SJSA1 (cell line): ENCODE data around the gene TMC7. TPM values are rescaled to one million over a fixed set of nuclear protein-coding genes. Genes with fewer than 3 reads are reported as not detected.
A peak's percentile ranks its signal among the peaks of the same experiment; 100 is the strongest.

Experiments used
- DNase-seq, 2 experiments: peaks; one replicate each; pipeline ENCODE4 v3.0.0-alpha.2; 2015 to 2020; ENCODE audit warnings: low spot score in 2 of 2, low read depth in 1 of 2
- H3K27ac ChIP-seq: fragments of 250-450 bp; sonication (Bioruptor Pico); 2 replicates; pipeline ENCODE4 v1.5.1; 2020; ENCODE audit warnings: mild to moderate bottlenecking, moderate library complexity
- H3K27me3 ChIP-seq: fragments of 250-450 bp; sonication (Bioruptor Pico); replicated peaks from 2 replicates; pipeline ENCODE4 v1.5.1; 2020; ENCODE audit warnings: mild to moderate bottlenecking, moderate library complexity
- H3K36me3 ChIP-seq: fragments of 250-450 bp; sonication (Bioruptor Pico); 2 replicates; pipeline ENCODE4 v1.5.1; 2020; ENCODE audit warnings: mild to moderate bottlenecking
- H3K4me1 ChIP-seq: fragments of 250-450 bp; sonication (Bioruptor Pico); replicated peaks from 2 replicates; pipeline ENCODE4 v1.6.1; 2021; ENCODE audit warnings: mild to moderate bottlenecking
- H3K4me3 ChIP-seq: fragments of 250-450 bp; sonication (Bioruptor Pico); 2 replicates; pipeline ENCODE4 v1.5.1; 2020; ENCODE audit warnings: mild to moderate bottlenecking
- H3K9me3 ChIP-seq: fragments of 250-450 bp; sonication (Bioruptor Pico); replicated peaks from 2 replicates; pipeline ENCODE4 v1.5.1; 2020; ENCODE audit warnings: mild to moderate bottlenecking
- total RNA-seq: library from RNA; depleted of rRNA; stranded (reverse); fragments of >200 nt; shearing (Covaris generic); gene quantifications from 2 replicates; pipeline ENCODE4 v1.2.3, GENCODE V29; 2014

Gene TMC7
- total RNA-seq, 1 experiment from 2014 or later, result 0.84 TPM

DNA sequence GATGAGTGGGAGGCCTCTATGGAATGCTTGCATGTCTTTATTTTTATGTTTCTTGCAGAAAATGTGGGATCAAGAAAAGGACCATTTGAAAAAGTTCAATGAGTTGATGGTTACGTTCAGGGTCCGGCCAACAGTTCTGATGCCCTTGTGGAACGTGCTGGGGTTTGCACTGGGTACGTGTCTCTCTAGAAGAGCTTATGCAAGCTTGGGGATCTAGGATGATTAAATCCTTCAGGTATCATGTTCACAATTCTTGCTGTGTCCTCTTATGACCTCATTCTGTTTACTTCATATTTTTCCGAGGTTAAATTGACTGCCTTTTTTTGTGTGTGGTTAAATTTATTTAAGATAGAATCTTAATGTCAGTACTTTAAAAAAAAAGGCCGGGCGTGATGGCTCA is 90.1 kb downstream of the TMC7 start:
- Histone ChIP-seq H3K9me3 (no peaks in the 10 kb centered on the region), H3K27me3 (no peaks in the 10 kb centered on the region), H3K4me3 (no peak overlapping the region), H3K4me1 (no peaks in the 10 kb centered on the region), H3K27ac (no peak overlapping the region), H3K36me3 (peaks cover 10% of the 10 kb centered on the region)
- DNase-seq, result no peak

DNA sequence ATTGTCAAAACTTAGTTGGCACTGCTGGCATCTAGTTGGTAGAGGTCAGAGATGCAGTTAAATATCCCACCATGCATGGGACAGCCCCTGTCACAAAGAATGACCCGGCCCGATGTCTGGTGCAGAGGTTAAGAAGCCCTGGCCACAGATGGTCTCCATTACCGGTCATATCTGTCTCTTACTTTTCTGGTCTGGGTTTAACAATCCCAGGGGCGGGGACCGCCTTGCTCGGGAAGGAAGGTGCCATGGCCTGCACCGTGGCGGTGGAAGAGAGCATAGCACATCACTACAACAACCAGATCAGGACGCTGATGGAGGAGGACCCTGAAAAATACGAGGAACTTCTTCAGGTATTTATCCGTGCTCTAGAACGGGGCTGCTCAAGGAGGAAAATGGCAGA is 91.8 kb downstream of the TMC7 start:
- H3K4me3 ChIP-seq, result no peak overlapping the region
- H3K27me3 ChIP-seq, result no peaks in the 10 kb centered on the region
- H3K36me3 ChIP-seq, result peaks cover 10% of the 10 kb centered on the region
- DNase-seq, result no peak
- H3K27ac ChIP-seq, result no peak overlapping the region
- no peaks in the 10 kb centered on the region for H3K4me1 ChIP-seq
- H3K9me3 ChIP-seq, result no peaks in the 10 kb centered on the region

DNA sequence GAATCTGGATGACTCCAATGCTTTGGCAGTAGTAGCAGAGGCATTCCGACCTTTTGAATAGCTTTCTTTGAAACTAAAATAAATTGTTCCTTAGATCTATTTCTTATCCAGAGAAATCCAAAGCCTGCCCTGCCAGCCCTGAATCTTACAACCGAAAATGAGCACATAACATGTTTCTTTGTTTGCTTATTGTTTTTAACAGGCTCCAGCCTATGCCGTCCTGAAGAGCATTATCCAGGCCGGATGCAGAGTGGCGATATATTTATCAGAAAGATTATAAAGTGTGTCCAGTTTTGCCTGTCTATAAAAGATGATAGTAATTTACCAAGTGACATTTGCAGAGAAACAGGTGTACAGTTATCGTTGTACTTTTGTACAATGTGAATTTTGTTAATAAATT is 94.1 kb downstream of the TMC7 start:
- no peaks in the 10 kb centered on the region for H3K4me1 ChIP-seq
- H3K9me3 ChIP-seq, result no peaks in the 10 kb centered on the region
- no peaks in the 10 kb centered on the region for H3K27me3 ChIP-seq
- no peaks in the 10 kb centered on the region for H3K36me3 ChIP-seq
- no peak overlapping the region for H3K27ac ChIP-seq
- DNase-seq, result no peak
- H3K4me3 ChIP-seq, result no peak overlapping the region

- no peak overlapping the region for H3K27ac ChIP-seq
- no peaks in the 10 kb centered on the region for H3K9me3 ChIP-seq
- DNase-seq, result no peak
- H3K4me1 ChIP-seq, result peaks cover 7% of the 10 kb centered on the region; the same call in 1 of the 2 replicates
- H3K27me3 ChIP-seq, result no peaks in the 10 kb centered on the region
- no peak overlapping the region for H3K4me3 ChIP-seq
- no peaks in the 10 kb centered on the region for H3K36me3 ChIP-seq
These were observed 99.9 kb downstream of the TMC7 start for GRCh38 chr16:19083670-19084069.

DNA sequence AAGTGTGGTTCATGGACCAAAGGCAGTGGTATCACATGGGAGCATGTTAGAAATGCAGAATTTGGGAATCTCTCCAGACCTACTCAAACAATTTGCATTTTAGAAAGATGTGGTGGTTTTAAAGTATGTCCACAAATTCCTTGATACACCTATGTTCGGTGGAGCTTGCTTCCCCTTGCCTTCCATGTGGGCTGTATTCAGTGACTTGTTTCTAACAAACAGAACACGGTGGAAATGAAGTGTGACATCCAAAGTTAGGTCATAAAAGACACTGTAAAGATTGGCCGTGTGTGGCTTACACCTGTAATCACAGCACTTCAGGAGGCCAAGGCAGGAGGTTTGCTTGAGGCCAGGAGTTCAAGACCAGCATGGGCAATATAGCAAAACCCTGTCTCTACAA is 100.4 kb downstream of the TMC7 start:
- no peaks in the 10 kb centered on the region for H3K9me3 ChIP-seq
- H3K4me1 ChIP-seq, result peaks cover 7% of the 10 kb centered on the region; the same call in 1 of the 2 replicates
- H3K4me3 ChIP-seq, result no peak overlapping the region
- DNase-seq, result no peak
- no peaks in the 10 kb centered on the region for H3K36me3 ChIP-seq
- H3K27me3 ChIP-seq, result no peaks in the 10 kb centered on the region
- H3K27ac ChIP-seq, result no peak overlapping the region

DNA sequence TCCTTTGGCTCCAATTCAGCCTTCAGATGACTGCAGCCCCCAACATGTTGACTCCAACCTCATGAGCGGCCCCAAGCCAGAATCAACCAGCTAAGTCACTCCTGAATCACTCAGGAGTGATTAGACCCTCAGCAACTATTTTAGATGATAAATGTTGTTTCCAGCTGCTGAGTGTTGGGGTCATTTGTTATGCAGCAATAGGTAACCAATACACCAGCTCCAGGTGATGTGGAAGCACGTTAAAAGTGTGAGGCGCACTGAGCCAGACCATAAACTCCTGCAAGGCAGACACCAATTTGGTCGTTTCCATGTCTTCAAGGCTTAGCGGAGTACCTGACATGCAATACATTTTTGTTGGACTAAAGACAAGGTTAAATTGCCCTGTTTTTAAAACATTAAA is 101.1 kb downstream of the TMC7 start:
- DNase-seq, result no peak
- Histone ChIP-seq H3K27me3 (no peaks in the 10 kb centered on the region), H3K27ac (no peak overlapping the region), H3K4me3 (no peak overlapping the region), H3K36me3 (no peaks in the 10 kb centered on the region), H3K9me3 (no peaks in the 10 kb centered on the region), H3K4me1 (peaks cover 7% of the 10 kb centered on the region; the same call in 1 of the 2 replicates)

- no peak for DNase-seq
These were observed 102.0 kb downstream of the TMC7 start for GRCh38 chr16:19085679-19086200.

GRCh38 chr16:19086322-19087199 is 102.8 kb downstream of the TMC7 start:
- peak; percentile 75 to 79 for DNase-seq
- Histone ChIP-seq H3K9me3 (no peaks in the 10 kb centered on the region), H3K27me3 (no peaks in the 10 kb centered on the region), H3K27ac (no peak overlapping the region), H3K36me3 (no peaks in the 10 kb centered on the region), H3K4me3 (no peak overlapping the region), H3K4me1 (peaks cover 8% of the 10 kb centered on the region)

More at GRCh38 chr16:19085679-19086200, 102.0 kb downstream of the TMC7 start:
- Histone ChIP-seq H3K4me3 (no peak overlapping the region), H3K9me3 (no peaks in the 10 kb centered on the region), H3K36me3 (no peaks in the 10 kb centered on the region), H3K27ac (no peak overlapping the region), H3K4me1 (peaks cover 7% of the 10 kb centered on the region; the same call in 1 of the 2 replicates), H3K27me3 (no peaks in the 10 kb centered on the region)

DNA sequence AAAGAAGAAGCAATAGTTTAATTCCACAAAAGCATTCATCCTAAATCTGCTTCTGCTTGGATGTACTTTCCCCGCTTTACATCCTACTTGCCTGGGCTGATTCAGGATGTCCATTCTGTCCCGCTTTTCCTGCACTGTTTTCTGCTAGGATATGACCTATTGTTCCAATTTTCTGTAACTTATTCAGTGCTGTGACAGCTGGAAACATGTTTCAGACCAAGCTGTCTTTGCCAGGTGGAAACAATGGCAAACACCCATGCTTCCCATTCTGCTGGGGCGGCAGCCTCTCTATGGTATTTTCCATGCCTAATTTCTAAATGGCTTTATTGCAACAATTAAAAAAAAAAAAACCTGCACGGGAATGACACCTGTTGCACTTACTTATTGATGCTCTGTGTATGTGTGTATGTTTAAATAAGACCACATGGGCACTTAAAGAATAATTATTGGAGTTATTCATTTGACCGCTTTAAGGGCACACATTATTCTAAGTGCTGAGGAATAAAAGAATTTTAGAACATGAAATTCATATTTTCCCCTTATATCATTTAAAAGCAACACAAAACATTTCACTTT is 104.7 kb downstream of the TMC7 start:
- Histone ChIP-seq H3K4me3 (no peak overlapping the region), H3K27me3 (no peaks in the 10 kb centered on the region), H3K9me3 (no peaks in the 10 kb centered on the region), H3K27ac (no peak overlapping the region), H3K36me3 (no peaks in the 10 kb centered on the region), H3K4me1 (peaks cover 24% of the 10 kb centered on the region)
- no peak for DNase-seq

DNA sequence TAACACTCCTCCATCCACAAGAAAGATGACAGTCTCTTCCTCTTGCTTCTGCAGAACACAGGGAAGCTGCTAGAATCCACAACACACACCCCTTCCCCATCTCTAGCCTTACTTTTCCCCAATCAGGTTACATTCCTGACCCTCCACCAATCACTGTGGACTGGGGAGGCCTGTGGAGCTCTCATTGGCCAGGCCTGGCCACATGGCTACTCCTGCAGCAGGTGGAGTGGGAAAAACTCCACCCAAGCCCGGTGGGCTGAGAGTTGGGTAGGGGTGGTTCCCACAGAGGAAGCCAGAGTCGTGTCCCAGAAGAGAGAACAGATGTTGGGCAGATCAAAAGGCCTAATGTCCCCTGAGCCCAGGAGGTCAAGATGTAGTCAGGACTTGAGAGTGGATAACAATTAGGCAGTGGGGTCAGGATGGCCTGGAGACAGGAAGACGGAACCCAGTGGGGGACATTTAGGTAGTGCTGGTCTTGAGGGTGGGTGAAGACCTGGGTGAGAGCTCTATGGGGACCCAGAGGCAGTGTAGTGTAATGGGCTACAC is 105.7 kb downstream of the TMC7 start:
- peaks cover 27% of the 10 kb centered on the region for H3K4me1 ChIP-seq
- no peak for DNase-seq
- H3K36me3 ChIP-seq, result no peaks in the 10 kb centered on the region
- no peak overlapping the region for H3K27ac ChIP-seq
- H3K4me3 ChIP-seq, result no peak overlapping the region
- H3K9me3 ChIP-seq, result no peaks in the 10 kb centered on the region
- H3K27me3 ChIP-seq, result no peaks in the 10 kb centered on the region

- Histone ChIP-seq H3K4me3 (no peak overlapping the region), H3K4me1 (peaks cover 39% of the 10 kb centered on the region), H3K9me3 (no peaks in the 10 kb centered on the region), H3K36me3 (no peaks in the 10 kb centered on the region), H3K27ac (no peak overlapping the region), H3K27me3 (no peaks in the 10 kb centered on the region)
- no peak for DNase-seq
These were observed 107.2 kb downstream of the TMC7 start for GRCh38 chr16:19090916-19091315.

- Histone ChIP-seq H3K4me1 (peaks cover 38% of the 10 kb centered on the region), H3K27me3 (no peaks in the 10 kb centered on the region), H3K27ac (no peak overlapping the region), H3K9me3 (no peaks in the 10 kb centered on the region), H3K4me3 (no peak overlapping the region), H3K36me3 (no peaks in the 10 kb centered on the region)
- DNase-seq, result no peak
These were observed 109.1 kb downstream of the TMC7 start for GRCh38 chr16:19092653-19093410.

DNA sequence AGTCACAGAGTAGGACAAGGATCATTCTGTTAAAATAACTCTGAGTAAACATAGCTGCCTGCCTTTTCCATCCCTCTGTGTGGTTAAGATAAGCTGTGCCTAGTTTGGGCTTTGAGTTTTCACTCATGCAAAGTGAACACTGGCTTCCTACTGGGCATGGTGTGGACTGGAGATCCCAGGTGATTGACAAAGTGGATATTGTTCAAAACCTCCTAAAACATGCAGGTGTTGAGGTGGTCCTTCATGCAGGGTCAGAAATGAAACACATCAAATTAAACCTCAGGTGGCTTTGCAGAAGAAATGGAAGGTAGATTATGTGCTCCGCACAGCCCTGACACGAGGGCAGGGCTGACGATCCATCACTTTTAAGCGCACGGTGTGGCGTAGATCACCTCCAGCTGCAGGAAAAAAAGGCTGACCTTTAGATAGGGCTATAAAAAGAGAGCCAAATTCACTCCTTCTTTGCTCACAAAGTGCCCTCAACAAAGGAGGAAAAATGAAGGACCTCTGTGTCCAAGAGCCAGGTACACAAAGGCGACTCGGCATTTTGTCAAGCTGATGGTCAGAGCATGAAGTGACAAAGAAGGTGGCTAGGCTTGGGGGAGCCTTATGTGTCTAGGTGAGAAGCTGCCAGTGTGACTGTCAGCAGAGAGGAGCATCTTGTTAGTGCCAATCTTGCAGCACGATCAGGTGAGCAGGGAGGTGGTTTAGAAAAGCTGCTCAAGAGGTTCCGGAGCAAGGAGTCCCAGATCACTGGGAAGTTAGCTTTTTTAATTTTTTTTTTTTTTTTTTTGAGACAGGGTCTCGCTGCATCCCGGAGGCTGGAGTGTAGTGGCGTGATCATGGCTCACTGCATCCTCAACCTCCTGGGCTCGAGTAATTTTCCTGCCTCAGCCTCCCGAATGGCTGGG is 110.2 kb downstream of the TMC7 start:
- Histone ChIP-seq H3K9me3 (0 out of 2 replicates have a peak, but pooled peaks cover 3% of the 10 kb centered on the region), H3K4me1 (peaks cover 38% of the 10 kb centered on the region), H3K27me3 (no peaks in the 10 kb centered on the region), H3K27ac (no peak overlapping the region), H3K4me3 (no peak overlapping the region), H3K36me3 (no peaks in the 10 kb centered on the region)
- DNase-seq, result no peak
